Astrocyte (in vitro differentiated cells and primary cell): ENCODE measurements around the gene ESYT3.

ENCODE experiments used
- CTCF ChIP-seq: IDR thresholded peaks from 2 replicates; pipeline ENCODE4 v1.5.1; 2011; ENCODE audit warnings: low read depth, mild to moderate bottlenecking, inconsistent platforms, low read length, moderate library complexity; ENCODE audit not compliant: insufficient read depth
- EZH2 ChIP-seq: IDR thresholded peaks from 2 replicates; pipeline ENCODE4 v1.6.1; 2012; ENCODE audit warnings: mild to moderate bottlenecking, low read length, inconsistent platforms; ENCODE audit not compliant: insufficient read depth

DNA sequence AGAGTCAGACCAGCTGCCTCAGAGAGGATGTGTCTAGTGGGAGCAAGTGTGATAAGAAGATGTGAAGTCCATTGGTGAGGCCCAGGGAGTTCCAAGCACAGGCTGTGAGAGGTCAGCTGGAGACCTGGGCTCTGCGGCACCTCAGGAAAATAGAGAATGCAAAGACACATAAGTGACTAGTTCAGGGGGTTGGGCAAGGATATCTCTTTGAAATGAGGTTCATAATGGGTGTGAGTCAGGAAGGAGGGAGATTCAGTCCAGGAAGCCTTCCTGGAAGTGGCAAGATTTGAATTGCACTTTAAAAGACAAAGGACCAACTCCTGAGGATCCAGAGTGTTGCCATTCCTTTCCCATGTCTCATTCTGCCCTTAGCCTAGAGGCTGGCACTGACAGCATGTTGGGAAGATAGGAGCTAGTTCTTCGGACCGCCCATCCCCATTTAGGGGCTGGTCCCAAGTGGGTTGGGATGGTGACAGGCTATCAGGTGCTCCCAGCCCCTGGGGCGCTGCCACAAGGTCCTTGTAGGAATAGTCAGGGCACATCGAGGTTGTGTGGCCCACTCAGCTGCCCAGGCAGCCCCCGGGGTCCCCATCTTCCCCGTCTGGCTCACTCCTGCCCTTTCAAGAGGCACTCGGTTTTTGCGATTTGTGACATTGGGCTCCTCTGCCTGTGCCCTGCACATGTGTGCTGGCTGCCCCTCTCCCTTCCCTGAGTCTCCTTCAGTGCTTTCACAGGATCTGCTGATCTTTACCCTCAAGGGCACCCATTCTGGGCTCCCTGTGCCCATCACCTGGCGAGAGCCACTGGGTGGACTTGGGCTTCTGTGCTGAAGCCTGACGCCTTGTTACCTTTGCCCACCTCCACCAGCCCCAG lies 23.7 kb downstream of the ESYT3 start:
- TF ChIP-seq CTCF = no peak
- no peak for TF ChIP-seq EZH2
